DND-41 (cell line): ENCODE data around the gene MOV10L1.

Experiments used
- EZH2 ChIP-seq: IDR thresholded peaks from 3 replicates; pipeline ENCODE4 v1.6.1; 2012; ENCODE audit warnings: borderline replicate concordance, low read depth, mild to moderate bottlenecking, moderate library complexity, low read length, inconsistent platforms; ENCODE audit not compliant: severe bottlenecking
- TF ChIP-seq, protein P1 (sequence below): IDR thresholded peaks from 2 replicates; pipeline ENCODE4 v1.5.1; 2012; ENCODE audit warnings: borderline replicate concordance, low read length, moderate library complexity, mild to moderate bottlenecking; ENCODE audit not compliant: poor library complexity, severe bottlenecking; ENCODE audit errors: extremely low read depth

- TF ChIP-seq, protein P1, sequence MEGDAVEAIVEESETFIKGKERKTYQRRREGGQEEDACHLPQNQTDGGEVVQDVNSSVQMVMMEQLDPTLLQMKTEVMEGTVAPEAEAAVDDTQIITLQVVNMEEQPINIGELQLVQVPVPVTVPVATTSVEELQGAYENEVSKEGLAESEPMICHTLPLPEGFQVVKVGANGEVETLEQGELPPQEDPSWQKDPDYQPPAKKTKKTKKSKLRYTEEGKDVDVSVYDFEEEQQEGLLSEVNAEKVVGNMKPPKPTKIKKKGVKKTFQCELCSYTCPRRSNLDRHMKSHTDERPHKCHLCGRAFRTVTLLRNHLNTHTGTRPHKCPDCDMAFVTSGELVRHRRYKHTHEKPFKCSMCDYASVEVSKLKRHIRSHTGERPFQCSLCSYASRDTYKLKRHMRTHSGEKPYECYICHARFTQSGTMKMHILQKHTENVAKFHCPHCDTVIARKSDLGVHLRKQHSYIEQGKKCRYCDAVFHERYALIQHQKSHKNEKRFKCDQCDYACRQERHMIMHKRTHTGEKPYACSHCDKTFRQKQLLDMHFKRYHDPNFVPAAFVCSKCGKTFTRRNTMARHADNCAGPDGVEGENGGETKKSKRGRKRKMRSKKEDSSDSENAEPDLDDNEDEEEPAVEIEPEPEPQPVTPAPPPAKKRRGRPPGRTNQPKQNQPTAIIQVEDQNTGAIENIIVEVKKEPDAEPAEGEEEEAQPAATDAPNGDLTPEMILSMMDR, result no peak
- no peak for TF ChIP-seq EZH2
These were observed 99.5 kb downstream of the MOV10L1 start for GRCh38 chr22:50189184-50189848.
